Keratinocyte (primary cell): ENCODE measurements around the gene PRM2.

Source experiments
- CTCF ChIP-seq, 3 experiments: IDR thresholded peaks in 1 of 3; conservative IDR thresholded peaks in 1 of 3; optimal IDR thresholded peaks in 1 of 3; 2 replicates in 2 of 3; 3 replicates in 1 of 3; pipeline versions ENCODE3 to v1.5.1; 2011; ENCODE audit warnings: low read length in 3 of 3, mild to moderate bottlenecking in 3 of 3, moderate library complexity in 2 of 3, control low read depth in 1 of 3, inconsistent platforms in 1 of 3; ENCODE audit not compliant: insufficient read depth in 2 of 3; ENCODE audit errors: extremely low read depth in 1 of 3
- EZH2 ChIP-seq: IDR thresholded peaks from one replicate; pipeline ENCODE4 v1.6.1; 2012; ENCODE audit warnings: inconsistent platforms, mild to moderate bottlenecking, low read length, moderate library complexity

GRCh38 chr16:11229906-11230305, 46.4 kb downstream of the PRM2 start:
- TF ChIP-seq CTCF (optimal IDR thresholded peaks at IDR 0.05 in 1 of 3, IDR thresholded peaks at IDR 0.05 in 1 of 3, conservative IDR thresholded peaks at IDR 0.05 in 1 of 3; ENCODE audit: extremely low read depth in 1 of 3, insufficient read depth in 2 of 3, low read length in 3 of 3) = no peak
- TF ChIP-seq EZH2 = no peak
